Sigmoid colon (tissue), 7 donors: ENCODE results near the gene NHS. TPM values are rescaled to one million over a fixed set of nuclear protein-coding genes. Genes with fewer than 3 reads are reported as not detected.

ENCODE experiments used
- DNase-seq: peaks from one replicate; pipeline ENCODE4 v3.0.0-alpha.2; 2019
- H3K27ac ChIP-seq, 4 donors: fragments of 200-600 bp; sonication (generic); one replicate each; pipeline ENCODE4 v1.5.1; 2016 to 2019; ENCODE audit warnings: mild to moderate bottlenecking in 1 of 4
- H3K27me3 ChIP-seq, 3 donors: fragments of 200-600 bp; sonication (generic); one replicate each; pipeline ENCODE4 v1.5.1; 2019; ENCODE audit warnings: mild to moderate bottlenecking in 1 of 3
- H3K36me3 ChIP-seq, 4 donors: fragments of 200-600 bp; sonication (generic); one replicate each; pipeline ENCODE4 v1.5.1; 2016 to 2019
- H3K4me1 ChIP-seq, 4 donors: fragments of 200-600 bp; sonication (generic); one replicate each; pipeline ENCODE4 v1.5.1; 2017 to 2019
- H3K4me3 ChIP-seq, 4 donors: fragments of 200-600 bp; sonication (generic); one replicate each; pipeline ENCODE4 v1.5.1; 2017 to 2019; ENCODE audit warnings: mild to moderate bottlenecking in 2 of 4, moderate library complexity in 1 of 4
- H3K9me3 ChIP-seq, 4 donors: fragments of 200-600 bp in 3 of 4; sonication (generic) in 3 of 4; one replicate each; pipeline versions ENCODE4 v1.5.1 to v1.6.1; 2013 to 2019
- EP300 ChIP-seq, 4 donors: sonication (generic); formaldehyde crosslinking; IDR thresholded peaks; one replicate each; pipeline ENCODE4 v1.6.1; 2017; ENCODE audit warnings: antibody characterized with exemption in 4 of 4
- POLR2A ChIP-seq, 2 donors: fragments of 450-650 bp; IDR thresholded peaks; one replicate each; pipeline ENCODE4 v1.6.1; 2016; ENCODE audit warnings: antibody characterized with exemption in 2 of 2, mild to moderate bottlenecking in 2 of 2, moderate library complexity in 2 of 2
- POLR2AphosphoS5 ChIP-seq, 4 donors: sonication (generic); formaldehyde crosslinking; IDR thresholded peaks; one replicate each; pipeline ENCODE4 v1.6.1; 2017; ENCODE audit warnings: antibody characterized with exemption in 4 of 4
- WGBS, 2 donors: extraction: QIAGEN DNeasy Blood & Tissue Kit; methylation state at CpG; one replicate each; pipeline ENCODE4 v1.1.7; 2013; 5-methylcytosine and 5-hydroxymethylcytosine counted together
- intact Hi-C: fragments of 100-400 bp; cut with DNase I; formaldehyde crosslinking; loops from one replicate; pipeline ENCODE4 v1.15.1; 2023
- polyA plus RNA-seq, 3 donors: library from polyadenylated mRNA; stranded (reverse); fragments of 200-250 nt; gene quantifications; one replicate each; pipeline ENCODE4 v1.2.3, GENCODE V29; 2013
- total RNA-seq, 4 donors: library from RNA; depleted of rRNA; stranded (reverse); fragments of >200 nt; gene quantifications; one replicate each; pipeline ENCODE4 v1.1.0, GENCODE V29; 2016
- TF ChIP-seq, protein P1 (sequence below), 4 experiments: fragments of 450-650 bp in 3 of 4; fragments of 200-600 bp in 1 of 4; IDR thresholded peaks; one replicate each; pipeline ENCODE4 v1.5.1; 2016 to 2019; ENCODE audit warnings: antibody characterized with exemption in 4 of 4, mild to moderate bottlenecking in 3 of 4, moderate library complexity in 2 of 4
- donor health status: healthy with polysubstance abuse.
- donor health status: Bipolar disorder and iron deficiency.
- donor health status: healthy.

The NHS gene
- total and polyA plus RNA-seq, 7 donors, result under 0.01 to 22.7 (median 9.3) TPM

DNA sequence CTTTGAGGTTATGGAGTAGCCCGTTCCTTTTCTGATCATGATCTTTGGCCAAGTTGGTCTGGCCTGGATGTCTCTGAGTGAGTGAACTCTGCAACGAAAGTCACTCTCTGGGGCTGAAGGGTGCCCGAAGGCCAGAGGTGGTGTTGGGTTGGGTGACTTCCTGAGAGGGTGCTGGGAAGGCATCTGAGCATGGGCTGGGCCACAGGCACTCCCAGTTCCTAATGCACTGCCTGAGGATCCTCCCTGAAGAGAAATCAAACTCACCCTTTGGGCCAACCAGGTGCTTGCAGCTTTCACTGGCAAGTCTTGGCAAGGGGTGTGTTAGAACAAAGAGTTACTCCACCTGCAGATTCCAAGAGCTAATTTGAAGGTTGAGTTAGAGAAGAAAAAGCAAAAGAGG, 295.9 kb downstream of the NHS start:
- 33 to 76% methylated on average over 3 of the region's 3 CpGs for WGBS, 2 donors
- Histone ChIP-seq H3K4me3 (no peak overlapping the region), H3K4me1 (no peaks in the 10 kb centered on the region), H3K9me3 (no peaks in the 10 kb centered on the region), H3K27ac (no peak overlapping the region), H3K36me3 (no peaks in the 10 kb centered on the region), H3K27me3 (no peaks in the 10 kb centered on the region)
- intact Hi-C loops, result no loop called here
- TF ChIP-seq, protein P1, sequence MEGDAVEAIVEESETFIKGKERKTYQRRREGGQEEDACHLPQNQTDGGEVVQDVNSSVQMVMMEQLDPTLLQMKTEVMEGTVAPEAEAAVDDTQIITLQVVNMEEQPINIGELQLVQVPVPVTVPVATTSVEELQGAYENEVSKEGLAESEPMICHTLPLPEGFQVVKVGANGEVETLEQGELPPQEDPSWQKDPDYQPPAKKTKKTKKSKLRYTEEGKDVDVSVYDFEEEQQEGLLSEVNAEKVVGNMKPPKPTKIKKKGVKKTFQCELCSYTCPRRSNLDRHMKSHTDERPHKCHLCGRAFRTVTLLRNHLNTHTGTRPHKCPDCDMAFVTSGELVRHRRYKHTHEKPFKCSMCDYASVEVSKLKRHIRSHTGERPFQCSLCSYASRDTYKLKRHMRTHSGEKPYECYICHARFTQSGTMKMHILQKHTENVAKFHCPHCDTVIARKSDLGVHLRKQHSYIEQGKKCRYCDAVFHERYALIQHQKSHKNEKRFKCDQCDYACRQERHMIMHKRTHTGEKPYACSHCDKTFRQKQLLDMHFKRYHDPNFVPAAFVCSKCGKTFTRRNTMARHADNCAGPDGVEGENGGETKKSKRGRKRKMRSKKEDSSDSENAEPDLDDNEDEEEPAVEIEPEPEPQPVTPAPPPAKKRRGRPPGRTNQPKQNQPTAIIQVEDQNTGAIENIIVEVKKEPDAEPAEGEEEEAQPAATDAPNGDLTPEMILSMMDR (IDR thresholded peaks at IDR 0.05), result no peak
- TF ChIP-seq POLR2AphosphoS5 (IDR thresholded peaks at IDR 0.05) (no peak), EP300 (IDR thresholded peaks at IDR 0.05) (no peak), POLR2A (IDR thresholded peaks at IDR 0.05) (no peak)
- no peak for DNase-seq

DNA sequence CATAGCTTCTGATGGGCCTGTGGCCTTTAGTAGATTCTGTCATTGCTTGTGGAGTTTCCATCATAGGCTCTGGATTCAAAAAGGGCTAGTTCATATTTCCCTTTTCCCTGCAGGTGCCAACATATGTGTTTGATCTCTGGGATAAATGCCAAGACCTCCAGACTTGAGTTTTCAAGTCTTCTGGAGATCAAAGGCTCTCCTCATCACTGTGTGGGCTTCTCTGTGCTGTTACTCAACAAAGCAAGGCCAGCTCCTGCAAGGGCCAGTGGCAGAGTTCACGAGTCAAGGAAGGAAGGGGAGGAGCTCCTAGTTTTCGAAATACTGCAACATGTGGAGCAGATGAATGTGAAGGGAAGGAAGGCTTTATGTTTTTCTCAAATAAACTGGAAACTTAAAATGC, 299.6 kb downstream of the NHS start:
- 6 to 19% methylated on average over 2 of the region's 2 CpGs for WGBS, 2 donors
- intact Hi-C loops, result no loop called here
- no peak for DNase-seq
- H3K4me1 ChIP-seq, result no peaks in the 10 kb centered on the region
- H3K4me3 ChIP-seq, result no peak overlapping the region
- TF ChIP-seq, protein P1 (IDR thresholded peaks at IDR 0.05), result no peak
- TF ChIP-seq POLR2A (IDR thresholded peaks at IDR 0.05), result no peak
- TF ChIP-seq EP300 (IDR thresholded peaks at IDR 0.05), result no peak
- no peak for TF ChIP-seq POLR2AphosphoS5 (IDR thresholded peaks at IDR 0.05)
- no peaks in the 10 kb centered on the region for H3K36me3 ChIP-seq
- no peaks in the 10 kb centered on the region for H3K27me3 ChIP-seq
- no peak overlapping the region for H3K27ac ChIP-seq
- H3K9me3 ChIP-seq, result no peaks in the 10 kb centered on the region

DNA sequence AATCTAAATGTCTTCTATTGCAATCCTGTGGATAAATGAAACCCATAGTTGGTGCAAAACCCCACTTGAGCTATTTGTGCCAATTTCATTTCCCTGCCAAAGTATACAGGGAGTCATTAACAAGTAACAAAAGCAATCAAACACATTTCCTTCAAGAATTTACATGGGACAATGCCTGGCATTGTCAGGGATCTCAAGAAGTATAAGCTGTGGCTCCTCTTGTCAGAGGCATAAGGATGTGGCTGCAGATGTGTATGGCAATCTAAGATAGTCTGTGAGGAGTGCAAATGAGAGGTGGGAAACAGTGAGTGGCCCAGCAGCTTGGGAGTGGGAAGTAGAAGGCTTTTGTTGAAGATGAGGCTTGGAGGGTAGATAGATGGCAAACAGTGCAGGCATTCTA, 304.3 kb downstream of the NHS start:
- H3K4me3 ChIP-seq, result no peak overlapping the region
- no peak overlapping the region for H3K27ac ChIP-seq
- H3K36me3 ChIP-seq, result no peaks in the 10 kb centered on the region
- intact Hi-C loops, result no loop called here
- H3K4me1 ChIP-seq, result no peaks in the 10 kb centered on the region
- no peaks in the 10 kb centered on the region for H3K9me3 ChIP-seq
- DNase-seq, result no peak
- no peaks in the 10 kb centered on the region for H3K27me3 ChIP-seq
- TF ChIP-seq EP300 (IDR thresholded peaks at IDR 0.05) (no peak), POLR2A (IDR thresholded peaks at IDR 0.05) (no peak), POLR2AphosphoS5 (IDR thresholded peaks at IDR 0.05) (no peak)
- TF ChIP-seq, protein P1 (IDR thresholded peaks at IDR 0.05), result no peak

DNA sequence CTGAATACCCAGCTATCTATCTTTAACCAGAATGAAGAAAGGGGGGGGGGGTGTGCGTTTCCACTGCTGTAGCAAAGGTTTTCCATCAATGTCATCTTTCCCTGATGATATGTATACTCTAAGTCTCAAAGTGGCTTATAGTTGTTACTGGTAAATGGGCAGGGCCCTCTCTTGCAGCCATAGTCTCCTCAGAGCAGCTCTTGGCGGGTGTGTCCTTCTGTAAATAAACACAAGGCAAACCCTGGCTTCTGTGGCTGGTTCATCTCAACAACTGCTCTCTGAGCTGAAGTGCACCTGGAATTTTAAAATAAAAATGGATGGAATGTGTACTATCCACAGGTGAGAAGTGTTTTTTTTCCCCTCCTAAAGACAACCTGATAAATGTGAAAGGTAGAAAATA, 304.8 kb downstream of the NHS start:
- 9 to 56% methylated on average over 2 of the region's 2 CpGs for WGBS, 2 donors
- Histone ChIP-seq H3K27ac (no peak overlapping the region), H3K4me1 (no peaks in the 10 kb centered on the region), H3K27me3 (no peaks in the 10 kb centered on the region), H3K36me3 (no peaks in the 10 kb centered on the region), H3K9me3 (no peaks in the 10 kb centered on the region), H3K4me3 (no peak overlapping the region)
- no peak for DNase-seq
- intact Hi-C loops, result no loop called here
- TF ChIP-seq EP300 (IDR thresholded peaks at IDR 0.05), result no peak
- TF ChIP-seq POLR2A (IDR thresholded peaks at IDR 0.05), result no peak
- TF ChIP-seq, protein P1 (IDR thresholded peaks at IDR 0.05), result no peak
- TF ChIP-seq POLR2AphosphoS5 (IDR thresholded peaks at IDR 0.05), result no peak

DNA sequence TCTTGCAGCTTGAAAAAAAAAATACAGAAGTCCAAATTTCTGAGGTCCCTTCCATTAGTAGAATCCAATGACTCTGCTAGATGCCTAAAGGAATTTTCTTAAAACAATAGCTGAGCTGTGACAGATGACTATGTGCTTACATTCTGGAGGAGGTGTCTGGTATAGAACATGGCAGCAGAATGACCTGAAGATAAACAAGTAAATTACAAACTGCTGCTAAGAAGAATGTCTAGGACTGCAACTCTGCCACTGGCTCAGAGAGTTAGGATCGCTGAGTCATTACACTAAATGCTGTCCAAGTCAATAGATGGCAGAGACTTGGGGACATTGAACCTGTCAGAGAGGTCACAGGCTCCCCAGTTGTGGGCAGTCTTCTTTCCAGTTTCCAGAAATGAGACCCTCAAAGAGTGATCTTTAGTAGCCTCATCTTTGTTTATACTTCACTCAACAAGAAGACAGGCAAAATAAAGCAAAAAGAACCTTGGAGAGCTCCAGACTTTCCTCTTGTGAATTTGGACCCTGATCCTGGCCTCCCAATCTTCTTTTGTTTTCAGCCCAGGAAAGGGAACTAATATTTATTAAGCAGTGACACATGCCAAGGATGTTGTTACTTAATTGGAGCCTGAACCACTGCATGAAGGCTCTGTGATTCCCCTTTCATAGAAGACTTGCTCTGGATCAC, 305.9 kb downstream of the NHS start:
- 85 to 90% methylated on average over 1 of the region's 1 CpG for WGBS, 2 donors
- Histone ChIP-seq H3K4me1 (no peaks in the 10 kb centered on the region), H3K27ac (no peak overlapping the region), H3K9me3 (no peaks in the 10 kb centered on the region), H3K27me3 (no peaks in the 10 kb centered on the region), H3K36me3 (no peaks in the 10 kb centered on the region), H3K4me3 (no peak overlapping the region)
- intact Hi-C loops, result no loop called here
- DNase-seq, result no peak
- TF ChIP-seq POLR2AphosphoS5 (IDR thresholded peaks at IDR 0.05), result no peak
- TF ChIP-seq EP300 (IDR thresholded peaks at IDR 0.05), result no peak
- TF ChIP-seq, protein P1 (IDR thresholded peaks at IDR 0.05), result no peak
- no peak for TF ChIP-seq POLR2A (IDR thresholded peaks at IDR 0.05)
